Measurements from ENCODE around the gene RABEP2.

The RABEP2 gene

GRCh38 chr16:28936784-28937155 lies 11.7 kb upstream of the RABEP2 start:
- Histone ChIP-seq H3K14ac (ENCODE audit: low read length) (no peak overlapping the region), H3K4me2 (ENCODE audit: low read length) (no peak overlapping the region), H4K8ac (ENCODE audit: low read depth, low read length) (no peak overlapping the region), H2AK5ac (ENCODE audit: low read length) (no peak overlapping the region), H3K79me1 (ENCODE audit: low read length) (no peaks in the 10 kb centered on the region), H3K4me1 (ENCODE audit: control insufficient read depth in 1 of 2, insufficient read depth in 2 of 2, low read length in 2 of 2) (peaks cover 3 to 6% of the 10 kb centered on the region in 2 experiments), H3K27ac (ENCODE audit: low read depth, low read length) (no peak overlapping the region), H3K9me3 (ENCODE audit: insufficient read depth, low read depth, low read length) (peaks cover 1% of the 10 kb centered on the region), H3K9ac (ENCODE audit: low read length) (no peak overlapping the region), H2BK12ac (ENCODE audit: low read length) (no peak overlapping the region), H3K18ac (ENCODE audit: low read length) (no peak overlapping the region), H4K91ac (ENCODE audit: low read depth, low read length) (no peak overlapping the region), H2AFZ (ENCODE audit: insufficient read depth, low read length, poor library complexity) (no peak overlapping the region), H4K12ac (ENCODE audit: low read depth, low read length) (no peak overlapping the region), H3K4ac (ENCODE audit: low read depth, low read length) (no peak overlapping the region), H3K79me2 (ENCODE audit: control insufficient read depth, insufficient read depth, low read length, poor library complexity) (no peaks in the 10 kb centered on the region), H2BK120ac (ENCODE audit: insufficient read depth, low read length, poor library complexity) (no peak overlapping the region), H3K4me3 (ENCODE audit: low read depth, low read length) (no peak overlapping the region), H3K23ac (ENCODE audit: low read length) (no peak overlapping the region), H2BK5ac (ENCODE audit: low read depth, low read length, poor library complexity) (no peak overlapping the region), H3K27me3 (ENCODE audit: insufficient read depth, low read length) (no peaks in the 10 kb centered on the region), H3K36me3 (ENCODE audit: control insufficient read depth in 1 of 2, insufficient read depth in 2 of 2, low read length in 2 of 2) (no peaks in the 10 kb centered on the region)
- DNase-seq: no peak
- no CpG with 5 or more reads among the region's 26 CpGs for WGBS (ENCODE audit: extremely low coverage, insufficient coverage, insufficient read length)

GRCh38 chr16:28935924-28936783 lies 11.1 kb upstream of the RABEP2 start:
- no peak overlapping the region for H3K4ac ChIP-seq (ENCODE audit: low read depth, low read length)
- H2AFZ ChIP-seq (ENCODE audit: insufficient read depth, low read length, poor library complexity): no peak overlapping the region
- H2AK5ac ChIP-seq (ENCODE audit: low read length): peak overlapping the region; percentile 44
- no peak overlapping the region for H4K91ac ChIP-seq (ENCODE audit: low read depth, low read length)
- H2BK120ac ChIP-seq (ENCODE audit: insufficient read depth, low read length, poor library complexity): no peak overlapping the region
- H3K36me3 ChIP-seq (ENCODE audit: control insufficient read depth in 1 of 2, insufficient read depth in 2 of 2, low read length in 2 of 2): no peaks in the 10 kb centered on the region
- H3K9ac ChIP-seq (ENCODE audit: low read length): no peak overlapping the region
- DNase-seq: peak; percentile 85 to 91
- H3K18ac ChIP-seq (ENCODE audit: low read length): no peak overlapping the region
- no peak overlapping the region for H3K27ac ChIP-seq (ENCODE audit: low read depth, low read length)
- H3K9me3 ChIP-seq (ENCODE audit: insufficient read depth, low read depth, low read length): peaks cover 1% of the 10 kb centered on the region
- no peak overlapping the region for H3K23ac ChIP-seq (ENCODE audit: low read length)
- no CpG with 5 or more reads among the region's 36 CpGs for WGBS (ENCODE audit: extremely low coverage, insufficient coverage, insufficient read length)
- H3K27me3 ChIP-seq (ENCODE audit: insufficient read depth, low read length): no peaks in the 10 kb centered on the region
- H3K4me1 ChIP-seq (ENCODE audit: control insufficient read depth in 1 of 2, insufficient read depth in 2 of 2, low read length in 2 of 2): peaks cover 3 to 6% of the 10 kb centered on the region in 2 experiments
- H4K8ac ChIP-seq (ENCODE audit: low read depth, low read length): no peak overlapping the region
- H3K4me3 ChIP-seq (ENCODE audit: low read depth, low read length): no peak overlapping the region
- H2BK5ac ChIP-seq (ENCODE audit: low read depth, low read length, poor library complexity): no peak overlapping the region
- no peak overlapping the region for H4K12ac ChIP-seq (ENCODE audit: low read depth, low read length)
- H2BK12ac ChIP-seq (ENCODE audit: low read length): no peak overlapping the region
- no peaks in the 10 kb centered on the region for H3K79me1 ChIP-seq (ENCODE audit: low read length)
- H3K4me2 ChIP-seq (ENCODE audit: low read length): no peak overlapping the region
- no peak overlapping the region for H3K14ac ChIP-seq (ENCODE audit: low read length)
- H3K79me2 ChIP-seq (ENCODE audit: control insufficient read depth, insufficient read depth, low read length, poor library complexity): no peaks in the 10 kb centered on the region

- H3K4me3 ChIP-seq (ENCODE audit: low read depth, low read length): no peak overlapping the region
- no peaks in the 10 kb centered on the region for H3K27me3 ChIP-seq (ENCODE audit: insufficient read depth, low read length)
- H2BK120ac ChIP-seq (ENCODE audit: insufficient read depth, low read length, poor library complexity): no peak overlapping the region
- H3K14ac ChIP-seq (ENCODE audit: low read length): no peak overlapping the region
- no peak overlapping the region for H2BK5ac ChIP-seq (ENCODE audit: low read depth, low read length, poor library complexity)
- WGBS (ENCODE audit: extremely low coverage, insufficient coverage, insufficient read length): no CpG with 5 or more reads among the region's 4 CpGs
- H2AK5ac ChIP-seq (ENCODE audit: low read length): no peak overlapping the region
- H2BK12ac ChIP-seq (ENCODE audit: low read length): no peak overlapping the region
- no peak overlapping the region for H3K9ac ChIP-seq (ENCODE audit: low read length)
- DNase-seq: no peak
- no peak overlapping the region for H3K4ac ChIP-seq (ENCODE audit: low read depth, low read length)
- H4K91ac ChIP-seq (ENCODE audit: low read depth, low read length): no peak overlapping the region
- H3K9me3 ChIP-seq (ENCODE audit: insufficient read depth, low read depth, low read length): peaks cover 1% of the 10 kb centered on the region
- no peaks in the 10 kb centered on the region for H3K79me2 ChIP-seq (ENCODE audit: control insufficient read depth, insufficient read depth, low read length, poor library complexity)
- H3K23ac ChIP-seq (ENCODE audit: low read length): no peak overlapping the region
- no peaks in the 10 kb centered on the region for H3K79me1 ChIP-seq (ENCODE audit: low read length)
- no peak overlapping the region for H4K8ac ChIP-seq (ENCODE audit: low read depth, low read length)
- no peak overlapping the region for H4K12ac ChIP-seq (ENCODE audit: low read depth, low read length)
- H3K36me3 ChIP-seq (ENCODE audit: control insufficient read depth in 1 of 2, insufficient read depth in 2 of 2, low read length in 2 of 2): no peaks in the 10 kb centered on the region
- no peak overlapping the region for H2AFZ ChIP-seq (ENCODE audit: insufficient read depth, low read length, poor library complexity)
- H3K27ac ChIP-seq (ENCODE audit: low read depth, low read length): no peak overlapping the region
- H3K18ac ChIP-seq (ENCODE audit: low read length): no peak overlapping the region
- peaks cover 3 to 6% of the 10 kb centered on the region in 2 experiments for H3K4me1 ChIP-seq (ENCODE audit: control insufficient read depth in 1 of 2, insufficient read depth in 2 of 2, low read length in 2 of 2)
- no peak overlapping the region for H3K4me2 ChIP-seq (ENCODE audit: low read length)
Measured at GRCh38 chr16:28935346-28935745, 10.3 kb upstream of the RABEP2 start.

- Histone ChIP-seq H2BK12ac (ENCODE audit: low read length) (no peak overlapping the region), H2AK5ac (ENCODE audit: low read length) (no peak overlapping the region), H3K14ac (ENCODE audit: low read length) (no peak overlapping the region), H3K23ac (ENCODE audit: low read length) (no peak overlapping the region), H4K8ac (ENCODE audit: low read depth, low read length) (no peak overlapping the region), H3K9me3 (ENCODE audit: insufficient read depth, low read depth, low read length) (peaks cover 1% of the 10 kb centered on the region), H4K91ac (ENCODE audit: low read depth, low read length) (no peak overlapping the region), H3K79me2 (ENCODE audit: control insufficient read depth, insufficient read depth, low read length, poor library complexity) (no peaks in the 10 kb centered on the region), H3K18ac (ENCODE audit: low read length) (no peak overlapping the region), H3K4me2 (ENCODE audit: low read length) (no peak overlapping the region), H3K4me1 (ENCODE audit: control insufficient read depth in 1 of 2, insufficient read depth in 2 of 2, low read length in 2 of 2) (peaks cover 3 to 6% of the 10 kb centered on the region in 2 experiments), H2BK5ac (ENCODE audit: low read depth, low read length, poor library complexity) (no peak overlapping the region), H3K9ac (ENCODE audit: low read length) (no peak overlapping the region), H2BK120ac (ENCODE audit: insufficient read depth, low read length, poor library complexity) (no peak overlapping the region), H2AFZ (ENCODE audit: insufficient read depth, low read length, poor library complexity) (no peak overlapping the region), H3K27me3 (ENCODE audit: insufficient read depth, low read length) (no peaks in the 10 kb centered on the region), H3K36me3 (ENCODE audit: control insufficient read depth in 1 of 2, insufficient read depth in 2 of 2, low read length in 2 of 2) (no peaks in the 10 kb centered on the region), H3K27ac (ENCODE audit: low read depth, low read length) (no peak overlapping the region), H3K4me3 (ENCODE audit: low read depth, low read length) (no peak overlapping the region), H4K12ac (ENCODE audit: low read depth, low read length) (no peak overlapping the region), H3K4ac (ENCODE audit: low read depth, low read length) (no peak overlapping the region), H3K79me1 (ENCODE audit: low read length) (no peaks in the 10 kb centered on the region)
- WGBS (ENCODE audit: extremely low coverage, insufficient coverage, insufficient read length): no CpG with 5 or more reads among the region's 8 CpGs
- peak; percentile 29 to 71 for DNase-seq
Measured at GRCh38 chr16:28933171-28933570, 8.1 kb upstream of the RABEP2 start.

Data from trophoblast cell (in vitro differentiated cells and primary cell).